ENCODE data around the gene XAB2. TPM values are rescaled to one million over a fixed set of nuclear protein-coding genes. Genes with fewer than 3 reads are reported as not detected.

Gene XAB2
- total RNA-seq, 2 experiments from 2014 or later = 45.9 to 48.3 TPM

GRCh38 chr19:7665076-7665475 lies 35.7 kb upstream of the XAB2 start:
- intact Hi-C loops (cut with DNase I, micrococcal nuclease) = no loop called here
- CTCF ChIA-PET = interaction anchor here (0.8 to 1.3 kb wide), 2 partner anchors 14 to 133 kb away, joined by 3 to 6 read pairs; no protein-coding TSS in a partner anchor

GRCh38 chr19:7663706-7664105 lies 34.4 kb upstream of the XAB2 start:
- H3K4me1 Mint-ChIP-seq = no peaks in the 10 kb centered on the region
- no peak for ATAC-seq
- no peak for DNase-seq
- POLR2A ChIA-PET = interaction anchor here (0.6 kb wide), 1 partner anchor 10 kb away, joined by 3 read pairs; no protein-coding TSS in a partner anchor
- no peak overlapping the region for H3K4me3 Mint-ChIP-seq
- no peaks in the 10 kb centered on the region for H3K36me3 Mint-ChIP-seq (ENCODE audit: low read depth)
- intact Hi-C loops (cut with DNase I, micrococcal nuclease) = no loop called here
- no peaks in the 10 kb centered on the region for H3K9me3 Mint-ChIP-seq (ENCODE audit: low read depth)
- H3K27ac Mint-ChIP-seq = no peak overlapping the region
- peaks cover 5% of the 10 kb centered on the region for H3K27me3 Mint-ChIP-seq
- CTCF ChIA-PET = no interaction called here

More at GRCh38 chr19:7665076-7665475, 35.7 kb upstream of the XAB2 start:
- no peaks in the 10 kb centered on the region for H3K9me3 Mint-ChIP-seq (ENCODE audit: low read depth)
- peaks cover 4% of the 10 kb centered on the region for H3K4me1 Mint-ChIP-seq
- no peak overlapping the region for H3K4me3 Mint-ChIP-seq
- no peaks in the 10 kb centered on the region for H3K36me3 Mint-ChIP-seq (ENCODE audit: low read depth)
- DNase-seq (no peak), ATAC-seq (no peak)
- H3K27ac Mint-ChIP-seq = no peak overlapping the region
- H3K27me3 Mint-ChIP-seq = peaks cover 12% of the 10 kb centered on the region
- POLR2A ChIA-PET = no interaction called here

DNA sequence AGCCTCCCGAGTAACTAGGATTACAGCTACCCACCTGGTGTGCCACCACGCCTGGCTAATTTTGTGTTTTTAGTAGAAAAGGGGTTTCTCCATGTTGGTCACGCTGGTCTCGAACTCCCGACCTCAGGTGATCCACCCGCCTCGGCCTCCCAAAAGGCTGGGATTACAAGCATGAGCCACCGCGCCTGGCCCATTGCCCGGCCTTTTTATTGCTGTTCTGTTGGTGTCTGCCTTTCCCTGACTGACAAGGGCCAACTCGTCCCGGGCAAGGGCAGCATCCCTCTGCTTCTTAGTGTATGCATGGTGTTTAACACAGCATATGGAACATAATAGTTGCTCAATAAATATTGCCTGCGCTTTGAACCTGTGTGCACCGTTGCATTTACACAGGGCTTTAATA lies 33.3 kb upstream of the XAB2 start:
- ChIA-PET POLR2A (interaction anchor here (0.6 kb wide), 1 partner anchor 302 kb away, joined by 3 read pairs; no protein-coding TSS in a partner anchor), CTCF (interaction anchor here (0.6 to 0.8 kb wide), 2 partner anchors 129 to 772 kb away, joined by 3 read pairs; no protein-coding TSS in a partner anchor)
- H3K4me1 Mint-ChIP-seq = peaks cover 10% of the 10 kb centered on the region

GRCh38 chr19:7661744-7662538 lies 32.6 kb upstream of the XAB2 start:
- ATAC-seq (no peak), DNase-seq (no peak)
- ChIA-PET CTCF (interaction anchor here (0.6 to 0.8 kb wide), 2 partner anchors 130 to 772 kb away, joined by 3 read pairs; no protein-coding TSS in a partner anchor), POLR2A (interaction anchor here (0.6 kb wide), 1 partner anchor 301 kb away, joined by 3 read pairs; no protein-coding TSS in a partner anchor)
- no peaks in the 10 kb centered on the region for H3K36me3 Mint-ChIP-seq (ENCODE audit: low read depth)
- H3K4me3 Mint-ChIP-seq = no peak overlapping the region
- H3K27me3 Mint-ChIP-seq = peaks cover 3% of the 10 kb centered on the region
- H3K9me3 Mint-ChIP-seq (ENCODE audit: low read depth) = no peaks in the 10 kb centered on the region
- H3K4me1 Mint-ChIP-seq = peaks cover 17% of the 10 kb centered on the region
- intact Hi-C loops (cut with DNase I, micrococcal nuclease) = no loop called here
- no peak overlapping the region for H3K27ac Mint-ChIP-seq

More for the DNA sequence above, 33.3 kb upstream of the XAB2 start:
- Mint-ChIP-seq H3K27me3 (peaks cover 5% of the 10 kb centered on the region), H3K4me3 (no peak overlapping the region), H3K27ac (no peak overlapping the region), H3K9me3 (ENCODE audit: low read depth) (no peaks in the 10 kb centered on the region), H3K36me3 (ENCODE audit: low read depth) (no peaks in the 10 kb centered on the region)
- no peak for ATAC-seq
- DNase-seq = no peak
- intact Hi-C loops (cut with DNase I, micrococcal nuclease) = no loop called here

DNA sequence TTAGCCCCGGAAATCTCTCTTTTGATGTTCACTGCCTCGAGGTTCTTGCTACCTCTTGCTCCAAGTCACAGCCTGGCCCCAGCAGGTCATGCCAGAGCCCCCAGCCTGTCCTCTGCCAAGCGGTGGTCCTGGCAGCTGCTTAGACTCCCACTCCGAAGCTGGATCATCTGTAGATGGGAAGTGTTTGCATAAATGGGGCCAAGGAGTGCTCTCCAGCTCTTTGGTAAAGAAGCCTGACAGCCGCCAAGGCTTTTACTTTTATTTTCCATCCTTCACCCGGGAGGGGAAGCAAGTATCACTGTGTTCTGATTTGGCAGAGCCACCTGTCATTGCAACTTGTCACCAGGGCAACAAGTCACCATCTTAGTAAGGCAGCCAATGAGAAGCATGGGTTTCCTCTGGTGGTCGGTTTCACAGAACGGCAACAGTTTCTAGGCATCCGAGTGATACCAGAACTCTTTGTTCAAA lies 28.9 kb upstream of the XAB2 start:
- ChIA-PET POLR2A (interaction anchor here (0.6 kb wide), 1 partner anchor 14 kb away, joined by 3 read pairs; no protein-coding TSS in a partner anchor), CTCF (interaction anchor here (0.6 to 2.1 kb wide), 6 partner anchors 16 to 794 kb away, joined by 3 to 8 read pairs (median 3); partner anchors contain the start of gene TRAPPC5)
- intact Hi-C loops (cut with DNase I, micrococcal nuclease) = loop anchor here in 1 of 2 experiments (1.0 kb wide), 1 partner anchor 23 kb away; no protein-coding TSS in a partner anchor
- peaks cover 23% of the 10 kb centered on the region for H3K4me1 Mint-ChIP-seq
- no peaks in the 10 kb centered on the region for H3K9me3 Mint-ChIP-seq (ENCODE audit: low read depth)
- no peaks in the 10 kb centered on the region for H3K36me3 Mint-ChIP-seq (ENCODE audit: low read depth)
- H3K4me3 Mint-ChIP-seq = peak overlapping the region; percentile 65
- H3K27ac Mint-ChIP-seq = peak overlapping the region; percentile 79
- DNase-seq = peak; percentile 71
- peak; percentile 91 for ATAC-seq
- H3K27me3 Mint-ChIP-seq = no peaks in the 10 kb centered on the region

DNA sequence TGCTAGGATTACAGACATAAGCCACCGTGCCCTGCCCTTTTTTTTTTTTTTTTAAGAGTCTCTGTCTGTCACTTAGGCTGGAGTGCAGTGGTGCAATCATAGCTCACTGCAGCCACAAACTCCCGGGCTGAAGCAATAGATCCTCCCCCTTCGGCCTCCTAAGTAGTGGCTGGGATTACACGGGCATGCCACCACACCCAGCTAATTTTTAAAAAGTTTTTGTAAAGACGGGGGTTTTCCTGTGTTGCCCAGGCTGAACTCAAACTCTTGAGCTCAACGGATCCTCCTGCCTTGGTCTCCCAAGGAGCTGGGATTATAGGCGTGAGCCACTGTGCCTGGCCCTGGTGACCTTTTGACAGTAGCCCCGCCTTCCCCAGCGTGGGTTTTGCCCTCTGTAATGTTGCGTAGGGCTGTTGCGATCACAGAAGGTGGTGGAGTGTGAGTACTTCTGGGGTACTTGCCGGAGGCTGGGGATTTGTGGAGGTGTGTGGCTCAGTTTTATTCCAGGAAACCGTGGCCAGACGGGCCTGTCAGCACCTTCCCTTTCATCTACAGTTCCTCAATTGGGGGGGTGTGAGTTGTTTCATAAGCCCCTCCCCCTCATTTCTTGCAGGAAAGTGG lies 27.9 kb upstream of the XAB2 start:
- intact Hi-C loops (cut with DNase I, micrococcal nuclease) = no loop called here
- ATAC-seq (peak; percentile 72), DNase-seq (peak; percentile 74)
- H3K36me3 Mint-ChIP-seq (ENCODE audit: low read depth) = no peaks in the 10 kb centered on the region
- no peaks in the 10 kb centered on the region for H3K9me3 Mint-ChIP-seq (ENCODE audit: low read depth)
- H3K27me3 Mint-ChIP-seq = no peaks in the 10 kb centered on the region
- H3K4me3 Mint-ChIP-seq = no peak overlapping the region
- POLR2A ChIA-PET = no interaction called here
- peak overlapping the region; percentile 37 for H3K27ac Mint-ChIP-seq
- H3K4me1 Mint-ChIP-seq = peaks cover 28% of the 10 kb centered on the region
- CTCF ChIA-PET = interaction anchor here (1.1 to 2.1 kb wide), 3 partner anchors 12 to 24 kb away, joined by 4 to 8 read pairs (median 4); partner anchors contain the start of genes RETN and TRAPPC5

DNA sequence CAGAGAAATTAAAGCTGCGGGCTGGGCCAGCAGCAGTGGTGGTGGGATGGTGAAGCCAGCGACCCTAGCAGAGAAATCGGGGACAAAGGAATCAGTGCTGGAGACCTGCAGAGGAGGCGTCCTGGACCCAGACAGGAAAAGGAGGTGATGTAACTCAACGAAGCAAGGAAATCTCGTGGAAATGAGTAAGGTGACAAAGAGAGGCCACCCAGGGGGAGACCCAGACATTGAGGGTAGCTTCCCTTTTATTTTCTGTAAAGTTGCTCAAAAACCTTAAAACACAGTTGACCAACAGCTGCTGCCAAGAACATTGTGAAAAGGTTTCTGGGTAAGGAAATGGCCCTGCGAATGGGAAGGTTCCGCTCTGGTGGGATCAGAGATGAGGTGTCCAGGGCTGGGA lies 26.2 kb upstream of the XAB2 start:
- POLR2A ChIA-PET = interaction anchor here (0.5 to 0.6 kb wide), 2 partner anchors 20 to 249 kb away, joined by 3 read pairs; no protein-coding TSS in a partner anchor
- no peaks in the 10 kb centered on the region for H3K27me3 Mint-ChIP-seq
- intact Hi-C loops (cut with DNase I, micrococcal nuclease) = no loop called here
- H3K27ac Mint-ChIP-seq = no peak overlapping the region
- H3K36me3 Mint-ChIP-seq (ENCODE audit: low read depth) = no peaks in the 10 kb centered on the region
- DNase-seq = no peak
- CTCF ChIA-PET = interaction anchor here (0.7 to 1.4 kb wide), 3 partner anchors 25 to 290 kb away, joined by 3 read pairs; partner anchors contain the start of gene TRAPPC5
- no peaks in the 10 kb centered on the region for H3K9me3 Mint-ChIP-seq (ENCODE audit: low read depth)
- peaks cover 31% of the 10 kb centered on the region for H3K4me1 Mint-ChIP-seq
- H3K4me3 Mint-ChIP-seq = no peak overlapping the region
- no peak for ATAC-seq

- DNase-seq (no peak), ATAC-seq (no peak)
- CTCF ChIA-PET = interaction anchor here (0.7 to 1.2 kb wide), 3 partner anchors 24 to 86 kb away, joined by 3 to 4 read pairs (median 3); partner anchors contain the start of gene TRAPPC5
- Mint-ChIP-seq H3K27ac (no peak overlapping the region), H3K9me3 (ENCODE audit: low read depth) (no peaks in the 10 kb centered on the region), H3K27me3 (no peaks in the 10 kb centered on the region), H3K4me1 (peaks cover 31% of the 10 kb centered on the region), H3K4me3 (no peak overlapping the region), H3K36me3 (ENCODE audit: low read depth) (no peaks in the 10 kb centered on the region)
- POLR2A ChIA-PET = interaction anchor here (0.6 kb wide), 1 partner anchor 9 kb away, joined by 3 read pairs; no protein-coding TSS in a partner anchor
- intact Hi-C loops (cut with DNase I, micrococcal nuclease) = no loop called here
Measured at GRCh38 chr19:7654401-7654800, 25.1 kb upstream of the XAB2 start.

- H3K27ac Mint-ChIP-seq = peak overlapping the region; percentile 61
- intact Hi-C loops (cut with DNase I, micrococcal nuclease) = loop anchor here (1.0 to 2.0 kb wide), 4 partner anchors 27 to 149 kb away; partner anchors contain the start of gene TRAPPC5 (in 1 of the 2)
- H3K36me3 Mint-ChIP-seq (ENCODE audit: low read depth) = no peaks in the 10 kb centered on the region
- ATAC-seq (peak; percentile 85), DNase-seq (peak; percentile 92)
- H3K27me3 Mint-ChIP-seq = no peaks in the 10 kb centered on the region
- H3K4me1 Mint-ChIP-seq = peaks cover 17% of the 10 kb centered on the region
- H3K4me3 Mint-ChIP-seq = peak overlapping the region; percentile 37
- CTCF ChIA-PET = interaction anchor here (0.6 to 3.3 kb wide), 10 partner anchors 8 to 199 kb away, joined by 3 to 24 read pairs (median 6); partner anchors contain the start of genes PET100, STXBP2, TRAPPC5 and XAB2
- H3K9me3 Mint-ChIP-seq (ENCODE audit: low read depth) = no peaks in the 10 kb centered on the region
- POLR2A ChIA-PET = interaction anchor here (0.5 to 0.6 kb wide), 3 partner anchors 48 to 704 kb away, joined by 4 to 6 read pairs (median 4); no protein-coding TSS in a partner anchor
Measured at GRCh38 chr19:7652061-7652641, 22.8 kb upstream of the XAB2 start.

DNA sequence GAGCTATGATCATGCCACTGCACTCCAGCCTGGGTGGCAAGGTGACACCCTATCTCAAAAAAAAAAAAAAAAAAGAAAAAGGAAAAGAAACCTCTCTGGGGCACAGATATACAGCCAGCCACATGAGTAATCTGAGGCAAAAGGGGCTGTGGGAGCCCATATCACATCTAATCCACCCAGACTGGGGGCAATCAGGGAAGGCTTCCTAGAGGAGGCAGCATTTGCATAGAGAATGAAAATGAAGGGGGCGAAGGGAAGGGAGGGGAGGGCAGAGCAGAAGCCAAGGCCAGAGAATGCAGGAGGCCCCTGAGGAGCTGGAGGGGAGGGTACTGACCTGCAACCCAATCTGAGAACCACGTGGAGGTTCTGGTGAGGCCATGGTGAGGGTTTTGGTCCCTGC lies 20.8 kb upstream of the XAB2 start:
- intact Hi-C loops (cut with DNase I, micrococcal nuclease) = no loop called here
- no peaks in the 10 kb centered on the region for H3K9me3 Mint-ChIP-seq (ENCODE audit: low read depth)
- POLR2A ChIA-PET = no interaction called here
- H3K36me3 Mint-ChIP-seq (ENCODE audit: low read depth) = no peaks in the 10 kb centered on the region
- H3K4me1 Mint-ChIP-seq = peaks cover 8% of the 10 kb centered on the region
- ATAC-seq = no peak
- no peak overlapping the region for H3K4me3 Mint-ChIP-seq
- no peak for DNase-seq
- no peaks in the 10 kb centered on the region for H3K27me3 Mint-ChIP-seq
- CTCF ChIA-PET = interaction anchor here (3.3 kb wide), 1 partner anchor 150 kb away, joined by 24 read pairs; no protein-coding TSS in a partner anchor
- H3K27ac Mint-ChIP-seq = no peak overlapping the region
